Hepatocyte (in vitro differentiated cells): ENCODE measurements around the gene BHLHE23.

ENCODE experiments used
- CTCF ChIP-seq: fragments of 200-600 bp; sonication (generic); IDR thresholded peaks from 2 replicates; pipeline ENCODE4 v1.5.1; 2016; ENCODE audit warnings: antibody characterized with exemption, mild to moderate bottlenecking; ENCODE audit not compliant: poor library complexity
- EZH2 ChIP-seq: fragments of 200-600 bp; sonication (generic); IDR thresholded peaks from 2 replicates; pipeline ENCODE4 v1.6.1; 2016; ENCODE audit warnings: antibody characterized with exemption, mild to moderate bottlenecking, borderline replicate concordance
- EZH2phosphoT487 ChIP-seq: fragments of 200-600 bp; sonication (generic); IDR thresholded peaks from one replicate; pipeline ENCODE4 v1.6.1; 2018; ENCODE audit warnings: antibody characterized with exemption, mild to moderate bottlenecking, low read depth, moderate library complexity; ENCODE audit not compliant: unreplicated experiment, severe bottlenecking

DNA sequence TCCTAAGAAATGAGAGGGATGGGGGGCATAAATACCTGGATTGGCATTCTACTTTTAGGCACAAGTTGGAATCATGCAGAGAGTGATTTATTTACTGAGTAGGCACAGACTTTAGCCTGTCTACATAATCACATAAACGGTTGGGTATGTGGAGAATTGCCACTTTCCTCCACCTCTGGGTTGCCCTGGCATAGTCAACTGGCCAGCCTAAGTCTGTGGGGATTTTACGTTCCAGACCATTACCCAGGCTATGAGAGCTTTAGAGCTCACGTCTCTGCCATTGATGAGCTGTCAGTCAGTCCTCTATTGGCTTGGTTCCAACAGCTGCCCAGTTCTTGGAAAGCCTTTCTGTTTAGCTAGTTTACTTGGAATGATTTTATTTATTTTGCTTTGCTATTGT lies 5.0 kb upstream of the BHLHE23 start:
- no peak for TF ChIP-seq CTCF
- TF ChIP-seq EZH2, result no peak
- no peak for TF ChIP-seq EZH2phosphoT487
